HEK293 (cell line): Measurements from ENCODE around the gene MSI2.

Experiments used
- CTCF ChIA-PET: fragments of 350-600 bp; formaldehyde crosslinking; extraction: SDS; loops from one replicate; lab custom pipeline; 2021; ENCODE audit warnings: antibody characterized with exemption; lab: Yijun Ruan, JAX
- POLR2A ChIA-PET: fragments of 300-600 bp; formaldehyde crosslinking; extraction: SDS; loops from one replicate; lab custom pipeline; 2020; ENCODE audit warnings: antibody characterized with exemption, inconsistent platforms; lab: Yijun Ruan, JAX
- H3K27ac ChIP-seq: fragments of 200-500 bp; sonication (Bioruptor generic); 2 replicates; pipeline ENCODE4 v1.5.1; 2014; ENCODE audit warnings: low read depth, low read length, control low read depth, inconsistent platforms; ENCODE audit errors: extremely low read depth
- H3K36me3 ChIP-seq, 2 experiments: fragments of 200-500 bp in 1 of 2; sonication (Bioruptor generic) in 1 of 2; 1 replicate in 1 of 2; 2 replicates in 1 of 2; pipeline ENCODE4 v1.5.1; 2014 to 2017; ENCODE audit warnings: inconsistent platforms in 2 of 2, low read length in 2 of 2; ENCODE audit not compliant: control insufficient read depth in 2 of 2, insufficient read depth in 1 of 2
- H3K4me1 ChIP-seq: fragments of 200-500 bp; sonication (Bioruptor generic); 2 replicates; pipeline ENCODE4 v1.5.1; 2014; ENCODE audit warnings: mild to moderate bottlenecking, low read length, inconsistent platforms; ENCODE audit not compliant: control insufficient read depth, insufficient read depth
- H3K4me3 ChIP-seq: 2 replicates; pipeline ENCODE4 v1.5.1; 2011; ENCODE audit warnings: low read depth, mild to moderate bottlenecking, control low read depth, low read length, moderate library complexity
- H3K9me3 ChIP-seq: fragments of 200-500 bp; sonication (Bioruptor generic); 2 replicates; pipeline ENCODE4 v1.5.1; 2014; ENCODE audit warnings: low read depth, low read length, inconsistent platforms; ENCODE audit not compliant: control insufficient read depth, insufficient read depth
- BCL6B ChIP-seq: fragments of 450-650 bp; formaldehyde crosslinking; IDR thresholded peaks from 2 replicates; pipeline ENCODE4 v1.5.1; 2017; ENCODE audit warnings: missing biosample characterization, missing genetic modification characterization
- KLF10 ChIP-seq: fragments of 450-650 bp; IDR thresholded peaks from 2 replicates; pipeline ENCODE4 v1.5.1; 2018; ENCODE audit warnings: missing biosample characterization, mild to moderate bottlenecking, missing genetic modification characterization
- YY2 ChIP-seq: fragments of 450-650 bp; formaldehyde crosslinking; IDR thresholded peaks from 2 replicates; pipeline ENCODE4 v1.5.1; 2016; ENCODE audit warnings: missing biosample characterization, missing genetic modification characterization
- ZBTB11 ChIP-seq: fragments of 450-650 bp; formaldehyde crosslinking; conservative IDR thresholded peaks from 2 replicates; pipeline ENCODE4 v1.5.1; 2016; ENCODE audit warnings: low read depth, missing biosample characterization, missing genetic modification characterization
- ZBTB17 ChIP-seq: fragments of 450-650 bp; formaldehyde crosslinking; IDR thresholded peaks from 2 replicates; pipeline ENCODE4 v1.5.1; 2016; ENCODE audit warnings: missing biosample characterization, missing genetic modification characterization
- ZBTB20 ChIP-seq: fragments of 450-650 bp; formaldehyde crosslinking; IDR thresholded peaks from 2 replicates; pipeline ENCODE4 v1.5.1; 2016; ENCODE audit warnings: missing biosample characterization, missing genetic modification characterization
- ZEB2 ChIP-seq: fragments of 450-650 bp; formaldehyde crosslinking; IDR thresholded peaks from 2 replicates; pipeline ENCODE4 v1.5.1; 2016; ENCODE audit warnings: missing biosample characterization, missing genetic modification characterization
- ZNF221 ChIP-seq: fragments of 450-650 bp; formaldehyde crosslinking; IDR thresholded peaks from 2 replicates; pipeline ENCODE4 v1.5.1; 2017; ENCODE audit warnings: missing biosample characterization, missing genetic modification characterization, borderline replicate concordance
- ZNF24 ChIP-seq: fragments of 450-650 bp; formaldehyde crosslinking; IDR thresholded peaks from 2 replicates; pipeline ENCODE4 v1.5.1; 2016; ENCODE audit warnings: missing biosample characterization, missing genetic modification characterization
- ZNF341 ChIP-seq: fragments of 450-650 bp; formaldehyde crosslinking; IDR thresholded peaks from 2 replicates; pipeline ENCODE4; 2016; ENCODE audit warnings: low read depth, missing biosample characterization, missing genetic modification characterization
- ZNF366 ChIP-seq: fragments of 450-650 bp; formaldehyde crosslinking; conservative IDR thresholded peaks from 2 replicates; pipeline ENCODE4 v1.5.1; 2016; ENCODE audit warnings: missing biosample characterization, missing genetic modification characterization
- ZNF37A ChIP-seq: fragments of 450-650 bp; IDR thresholded peaks from 2 replicates; pipeline ENCODE4 v1.5.1; 2018; ENCODE audit warnings: missing biosample characterization, missing genetic modification characterization
- ZNF416 ChIP-seq: fragments of 450-650 bp; formaldehyde crosslinking; IDR thresholded peaks from 2 replicates; pipeline ENCODE4 v1.5.1; 2016; ENCODE audit warnings: missing biosample characterization, missing genetic modification characterization
- ZNF529 ChIP-seq: fragments of 450-650 bp; formaldehyde crosslinking; IDR thresholded peaks from 2 replicates; pipeline ENCODE4 v1.5.1; 2017; ENCODE audit warnings: missing genetic modification characterization, missing biosample characterization; ENCODE audit not compliant: insufficient replicate concordance
- ZNF560 ChIP-seq: fragments of 450-650 bp; formaldehyde crosslinking; IDR thresholded peaks from 2 replicates; pipeline ENCODE4 v1.5.1; 2017; ENCODE audit warnings: missing biosample characterization, missing genetic modification characterization, borderline replicate concordance
- ZNF561 ChIP-seq: fragments of 450-650 bp; IDR thresholded peaks from 2 replicates; pipeline ENCODE4 v1.5.1; 2018; ENCODE audit warnings: missing biosample characterization, missing genetic modification characterization, borderline replicate concordance
- ZNF585B ChIP-seq: fragments of 450-650 bp; formaldehyde crosslinking; IDR thresholded peaks from 2 replicates; pipeline ENCODE4 v1.5.1; 2016; ENCODE audit warnings: missing biosample characterization, missing genetic modification characterization
- ZNF704 ChIP-seq: fragments of 450-650 bp; formaldehyde crosslinking; IDR thresholded peaks from 2 replicates; pipeline ENCODE4 v1.5.1; 2016; ENCODE audit warnings: missing biosample characterization, missing genetic modification characterization
- ZNF792 ChIP-seq: fragments of 450-650 bp; formaldehyde crosslinking; IDR thresholded peaks from 2 replicates; pipeline ENCODE4 v1.5.1; 2016; ENCODE audit warnings: missing biosample characterization, missing genetic modification characterization

The MSI2 gene

GRCh38 chr17:57519800-57520199, 263.5 kb downstream of the MSI2 start:
- Histone ChIP-seq H3K4me1 (peaks cover 20% of the 10 kb centered on the region), H3K4me3 (no peak overlapping the region), H3K27ac (no peak overlapping the region), H3K9me3 (no peaks in the 10 kb centered on the region)
- CTCF ChIA-PET = interaction anchor here (0.6 to 1.9 kb wide), 4 partner anchors 78 to 452 kb away, joined by 3 to 5 read pairs (median 4); no protein-coding TSS in a partner anchor
- POLR2A ChIA-PET = no interaction called here
- TF ChIP-seq ZNF585B (tag by site-specific recombination) (no peak), ZBTB11 (tag by site-specific recombination) (no peak), KLF10 (no peak), ZNF24 (tag by site-specific recombination) (no peak), ZNF416 (tag by site-specific recombination) (no peak), ZNF366 (tag by site-specific recombination) (no peak), ZNF792 (tag by site-specific recombination) (no peak), ZEB2 (tag by site-specific recombination) (no peak), ZNF560 (tag by site-specific recombination) (no peak), YY2 (tag by site-specific recombination) (no peak), BCL6B (tag by site-specific recombination) (no peak), ZBTB20 (tag by site-specific recombination) (no peak), ZNF529 (tag by site-specific recombination) (no peak), ZNF341 (tag by site-specific recombination) (no peak), ZNF561 (tag by site-specific recombination) (no peak), ZNF37A (no peak)
- TF ChIP-seq, all 188 proteins: peak for 0
- H3K36me3 ChIP-seq = no peaks in the 10 kb centered on the region

GRCh38 chr17:57521606-57522005, 265.3 kb downstream of the MSI2 start:
- Histone ChIP-seq H3K9me3 (no peaks in the 10 kb centered on the region), H3K4me3 (no peak overlapping the region), H3K36me3 (no peaks in the 10 kb centered on the region), H3K27ac (peak overlapping the region; percentile 29; the same call in 1 of the 2 replicates), H3K4me1 (peaks cover 20% of the 10 kb centered on the region)
- POLR2A ChIA-PET = no interaction called here
- TF ChIP-seq ZNF221 (tag by site-specific recombination) (0 out of 2 replicates have a peak, but pooled peaks have one; percentile 15), ZBTB17 (tag by site-specific recombination) (peak; percentile 33; the same call in 1 of the 2 replicates), ZNF704 (no peak)
- TF ChIP-seq, all 188 proteins: peak for 2
- CTCF ChIA-PET = interaction anchor here (0.5 to 0.7 kb wide), 4 partner anchors 10 to 570 kb away, joined by 3 read pairs; no protein-coding TSS in a partner anchor
